GM19023 (cell line): ENCODE data around the gene SPNS2.

Experiments
- ATAC-seq: cut with Tn5 transposase; IDR thresholded peaks from one replicate; pipeline ENCODE4 v1.9.1; 2021; ENCODE audit warnings: mild to moderate bottlenecking, moderate library complexity; ENCODE audit not compliant: unreplicated experiment

Gene SPNS2

DNA sequence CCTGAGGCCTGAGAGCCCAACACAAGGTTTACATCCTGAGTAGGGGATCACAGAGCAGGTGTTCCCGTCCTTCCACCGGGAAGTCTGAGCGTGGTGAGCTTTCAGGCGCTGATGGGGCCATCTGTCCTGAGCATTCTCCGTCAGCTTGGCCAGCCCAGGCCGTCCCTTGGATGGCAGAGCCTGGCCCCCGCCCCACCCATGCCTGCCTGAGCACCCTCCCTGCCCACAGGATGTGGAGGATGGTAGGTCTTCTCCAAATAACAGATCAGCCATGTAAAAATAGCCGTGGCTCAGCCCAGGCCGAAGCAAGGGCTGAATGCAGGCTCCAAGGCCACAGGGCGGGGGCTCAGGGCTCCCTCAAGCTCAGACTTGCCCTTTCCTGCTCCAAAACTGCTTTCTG lies 20.2 kb downstream of the SPNS2 start:
- ATAC-seq = no peak

- no peak for ATAC-seq
These were observed 20.7 kb downstream of the SPNS2 start for GRCh38 chr17:4519361-4519788.

- ATAC-seq = no peak
These were observed 21.6 kb downstream of the SPNS2 start for GRCh38 chr17:4520060-4520893.

DNA sequence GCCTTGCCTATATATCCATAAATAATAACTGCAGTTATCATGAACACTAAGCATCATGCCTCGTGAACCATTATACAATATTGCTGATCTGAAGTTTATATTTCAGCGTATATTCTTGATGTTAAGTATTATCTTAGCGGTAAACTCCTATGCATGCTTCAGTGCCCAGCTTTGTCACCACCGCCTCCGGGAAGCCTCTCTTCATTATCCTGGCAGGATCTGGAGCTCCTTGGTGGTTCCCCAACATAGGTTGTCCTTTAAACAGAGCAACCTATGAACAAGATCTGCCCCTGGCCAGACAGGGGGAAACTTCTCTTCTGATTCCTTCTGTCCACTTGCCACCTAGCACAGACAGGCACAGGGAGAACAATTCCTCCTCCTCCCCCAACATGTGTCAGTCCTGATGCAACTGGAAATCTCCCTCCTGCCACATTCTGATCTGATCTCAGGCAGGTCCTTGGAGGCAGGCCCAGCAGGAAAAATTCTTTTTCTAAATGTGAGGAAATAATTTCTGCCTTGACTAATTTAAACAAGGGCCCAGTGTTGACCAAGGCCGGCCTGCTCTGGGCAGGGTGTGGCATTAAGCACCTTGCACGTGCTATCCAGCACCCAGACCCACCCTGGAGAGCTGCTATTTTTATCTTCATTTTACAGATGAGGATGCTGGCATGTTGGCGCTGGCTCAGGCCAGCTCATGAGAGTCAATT lies 22.4 kb downstream of the SPNS2 start:
- ATAC-seq = no peak

- no peak for ATAC-seq
These were observed 24.0 kb downstream of the SPNS2 start for GRCh38 chr17:4522661-4523060.

DNA sequence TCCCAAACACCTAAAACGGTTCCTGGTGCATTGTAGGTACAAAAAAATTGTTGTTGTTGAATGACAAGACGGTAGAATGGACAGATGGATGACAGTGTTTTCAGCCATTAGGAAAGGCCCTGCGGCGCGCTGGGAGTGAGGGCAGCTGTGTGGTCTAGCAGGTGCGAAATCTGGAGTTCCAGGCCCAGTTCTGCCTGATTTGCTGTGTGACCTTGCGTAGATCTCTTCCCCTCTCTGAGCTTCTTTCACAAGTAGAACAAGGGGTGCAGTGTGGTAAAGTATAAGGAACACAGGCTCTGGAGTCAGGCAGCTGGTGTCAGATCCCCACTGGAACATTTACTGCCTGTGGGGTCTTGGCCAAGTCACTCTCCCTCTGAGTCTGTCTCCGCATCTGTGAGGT lies 25.3 kb downstream of the SPNS2 start:
- no peak for ATAC-seq

DNA sequence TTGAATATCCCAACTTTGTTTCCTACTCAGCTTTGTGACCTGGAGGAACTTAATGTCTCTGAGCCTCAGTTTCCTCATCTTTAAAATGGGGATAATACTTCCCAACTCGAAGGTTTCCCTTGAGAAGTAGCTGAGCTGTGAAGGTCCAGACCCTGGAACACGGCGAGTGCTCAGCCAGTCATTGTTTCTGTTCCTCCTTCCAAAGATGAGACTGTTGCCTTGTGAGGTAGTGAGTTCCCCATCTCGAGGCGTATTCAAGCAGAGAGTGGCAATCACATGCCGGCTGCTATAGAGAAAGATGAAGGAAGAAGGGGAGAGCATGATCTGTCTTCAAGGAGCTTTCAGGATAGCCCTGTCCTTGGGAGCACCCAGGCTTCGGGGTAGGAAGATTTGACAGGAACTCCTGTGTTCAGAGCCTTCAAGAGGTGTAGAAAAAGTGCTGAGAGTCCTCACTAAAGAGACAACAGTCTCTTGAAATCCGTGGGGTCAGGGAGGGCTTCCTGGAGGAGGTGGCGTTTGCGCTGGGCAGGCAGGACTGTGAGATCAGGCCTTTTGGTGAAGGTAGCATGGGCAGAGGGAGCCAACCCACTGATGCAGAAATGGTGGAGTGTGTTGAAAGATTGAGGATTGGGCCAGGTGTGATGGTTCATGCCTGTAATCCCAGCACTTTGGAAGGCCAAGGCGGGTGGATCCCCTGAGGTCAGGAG lies 27.2 kb downstream of the SPNS2 start:
- no peak for ATAC-seq

DNA sequence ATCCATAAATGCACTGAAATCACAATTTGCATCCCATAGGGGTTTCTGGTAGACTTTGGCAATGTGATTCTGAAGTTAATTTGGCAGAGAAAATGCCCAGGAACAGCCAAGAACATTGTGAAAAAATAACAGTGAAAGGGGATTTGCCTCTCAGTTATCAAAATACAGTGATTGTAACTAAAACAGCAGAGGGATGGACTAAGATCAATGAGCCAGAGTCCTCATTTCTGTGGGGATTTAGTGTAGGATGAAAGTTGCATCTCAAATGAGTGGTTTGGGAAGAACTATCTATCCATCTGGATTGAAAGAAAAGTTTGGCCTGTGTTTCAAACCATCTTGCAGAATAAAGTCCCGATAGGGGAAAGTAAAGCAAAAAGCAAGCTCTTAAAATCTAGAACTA lies 28.5 kb downstream of the SPNS2 start:
- ATAC-seq = no peak

DNA sequence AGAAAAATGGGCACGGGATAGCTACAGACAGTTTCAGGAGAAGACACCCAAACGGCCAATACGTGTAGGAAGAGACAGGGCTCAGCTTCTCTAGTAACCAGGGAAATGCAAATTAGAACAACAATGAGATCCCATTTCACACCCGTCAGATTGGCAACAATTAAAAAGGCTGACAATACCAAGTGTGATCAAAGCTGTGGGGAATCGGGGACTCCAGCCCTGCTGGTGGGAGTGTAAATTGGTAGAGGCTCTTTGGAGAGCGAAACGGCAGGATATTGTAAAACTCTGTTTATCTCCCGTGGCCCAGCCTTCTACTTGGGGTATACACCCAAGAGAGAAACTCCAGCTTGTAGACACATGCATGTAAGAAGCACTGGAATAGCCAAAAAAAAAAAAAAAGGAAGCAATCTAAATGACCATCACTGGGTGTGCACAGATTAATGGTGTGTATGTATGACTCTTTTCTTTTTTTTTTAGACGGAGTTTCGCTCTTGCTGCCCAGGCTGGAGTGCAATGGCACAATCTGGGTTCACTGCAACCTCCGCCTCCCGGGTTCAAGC lies 29.0 kb downstream of the SPNS2 start:
- no peak for ATAC-seq

DNA sequence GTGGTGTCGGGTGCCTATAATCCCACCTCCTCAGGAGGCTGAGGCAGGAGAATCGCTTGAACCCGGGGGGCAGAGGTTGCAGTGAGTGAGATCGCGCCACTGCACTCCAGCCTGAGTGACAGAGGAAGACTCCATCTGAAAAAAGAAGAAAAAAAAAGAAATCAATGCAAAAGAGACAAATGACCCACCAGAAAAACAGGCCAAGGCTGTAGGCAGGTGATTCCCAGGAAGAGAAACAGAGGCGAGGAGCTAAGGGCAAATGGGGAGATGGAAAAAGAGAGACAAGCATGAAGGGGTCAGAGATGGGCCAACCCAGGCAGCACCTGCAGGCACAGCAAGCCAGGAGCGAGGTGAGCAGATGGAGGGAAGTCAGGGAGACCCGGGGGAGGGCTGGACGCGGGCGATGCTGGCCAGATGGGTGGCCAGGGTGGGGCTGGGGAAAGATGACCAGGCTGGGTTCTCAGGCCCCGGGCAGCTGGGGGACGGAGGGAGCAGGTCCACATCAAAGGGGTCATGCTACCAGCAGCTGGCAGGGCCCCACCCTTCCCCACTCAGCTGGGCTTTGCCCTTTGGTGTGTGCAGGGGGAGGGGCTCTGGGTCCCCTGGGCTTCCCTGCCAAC lies 31.0 kb downstream of the SPNS2 start:
- ATAC-seq = no peak

- no peak for ATAC-seq
These were observed 32.4 kb downstream of the SPNS2 start for GRCh38 chr17:4530799-4531730.

- ATAC-seq = no peak
These were observed 33.5 kb downstream of the SPNS2 start for GRCh38 chr17:4531988-4532736.

DNA sequence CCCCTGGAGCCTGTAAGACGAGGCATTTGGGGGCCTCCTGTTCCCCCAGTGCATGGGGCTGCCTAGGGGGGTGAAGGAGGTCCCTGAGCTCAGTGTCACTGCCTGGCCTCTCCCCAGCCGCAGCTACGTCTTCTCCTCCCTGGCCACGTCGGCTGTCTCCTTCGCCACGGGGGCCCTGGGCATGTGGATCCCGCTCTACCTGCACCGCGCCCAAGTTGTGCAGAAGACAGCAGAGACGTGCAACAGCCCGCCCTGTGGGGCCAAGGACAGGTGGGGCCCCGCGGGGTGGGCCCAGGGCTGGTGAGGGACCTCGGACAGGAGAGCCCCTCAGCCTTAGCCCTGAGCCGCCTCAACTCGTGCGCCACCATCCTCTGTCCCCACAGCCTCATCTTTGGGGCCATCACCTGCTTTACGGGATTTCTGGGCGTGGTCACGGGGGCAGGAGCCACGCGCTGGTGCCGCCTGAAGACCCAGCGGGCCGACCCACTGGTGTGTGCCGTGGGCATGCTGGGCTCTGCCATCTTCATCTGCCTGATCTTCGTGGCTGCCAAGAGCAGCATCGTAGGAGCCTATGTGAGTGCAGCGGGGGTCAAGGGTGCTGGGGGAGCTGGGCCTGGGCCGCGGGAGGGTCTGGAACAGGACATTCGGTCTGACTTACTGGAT lies 34.3 kb downstream of the SPNS2 start:
- ATAC-seq = no peak

DNA sequence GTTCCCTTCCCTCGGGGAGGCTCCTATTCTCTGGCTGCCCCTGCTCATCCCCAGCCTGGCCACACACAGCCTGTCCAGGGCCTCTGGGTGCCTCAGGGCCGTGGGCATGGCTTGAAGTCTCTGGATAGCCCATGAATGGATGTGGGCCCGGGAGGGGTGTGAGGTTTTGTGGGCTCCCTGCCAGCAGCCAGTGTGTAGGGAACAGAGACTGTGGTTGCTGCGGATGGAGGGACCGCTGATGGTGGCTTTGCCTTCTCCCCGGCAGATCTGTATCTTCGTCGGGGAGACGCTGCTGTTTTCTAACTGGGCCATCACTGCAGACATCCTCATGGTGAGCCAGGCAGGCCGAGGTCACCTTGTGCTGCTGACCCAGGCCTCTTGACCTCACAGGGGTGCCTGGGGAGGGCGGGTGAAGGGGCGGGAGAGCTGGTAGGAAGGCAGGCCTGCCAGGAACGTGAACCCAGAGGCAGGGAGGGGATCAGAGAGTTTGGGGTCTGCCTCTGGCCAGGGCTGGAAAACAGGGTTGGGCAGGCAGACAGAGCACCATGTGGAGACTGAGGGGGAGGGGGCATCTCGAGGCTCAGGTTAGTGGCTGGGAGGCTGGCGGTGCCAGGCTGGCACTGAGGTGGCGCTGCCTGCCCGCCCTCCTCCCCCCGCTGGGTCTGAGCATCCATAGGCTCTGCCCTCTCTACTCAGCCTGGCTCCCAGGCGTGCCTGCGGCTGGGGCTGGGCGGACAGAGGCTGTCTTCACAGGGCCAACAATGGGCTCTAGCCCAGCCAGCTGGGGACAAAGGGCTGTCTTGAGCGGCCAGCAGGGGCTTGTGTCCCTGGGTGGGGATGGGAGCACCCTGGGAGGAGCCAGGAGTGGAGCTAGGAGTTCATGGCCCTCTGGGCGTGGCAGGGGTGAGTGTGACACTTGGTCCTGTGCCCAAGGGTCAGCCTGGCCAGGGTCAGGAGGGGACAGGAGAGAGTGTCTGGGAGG lies 35.1 kb downstream of the SPNS2 start:
- ATAC-seq = no peak

DNA sequence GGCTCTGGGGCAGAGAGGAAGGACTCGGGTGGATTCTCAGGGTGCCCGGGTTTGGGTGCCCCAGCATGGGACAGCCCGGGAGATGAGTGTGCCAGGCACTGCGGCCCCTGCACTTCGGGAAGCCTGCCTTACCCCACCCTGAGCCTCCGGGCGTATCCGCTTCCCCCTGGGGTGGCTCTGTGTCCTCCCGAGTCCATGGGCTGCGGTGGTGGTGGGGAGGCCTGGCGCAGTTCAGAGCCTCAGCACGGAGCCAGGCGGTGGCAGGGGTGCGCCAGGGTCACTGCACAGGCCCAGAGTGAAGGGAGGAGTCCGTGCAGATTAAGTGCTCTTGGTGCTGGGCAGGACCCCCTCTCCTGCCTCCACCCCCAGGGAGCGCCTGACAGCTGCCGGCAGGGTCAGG lies 35.8 kb downstream of the SPNS2 start:
- no peak for ATAC-seq

GRCh38 chr17:4534928-4535666 lies 36.4 kb downstream of the SPNS2 start:
- no peak for ATAC-seq
